GM19438 (cell line): ENCODE results near the gene JADE3.
A peak's percentile ranks its signal among the peaks of the same experiment; 100 is the strongest.

Experiments
- ATAC-seq: cut with Tn5 transposase; IDR thresholded peaks from one replicate; pipeline ENCODE4 v1.9.1; 2021; ENCODE audit warnings: low read depth; ENCODE audit not compliant: unreplicated experiment

Gene JADE3

GRCh38 chrX:46912098-46912602, at the start of gene JADE3:
Gene JADE3, plus strand, starts transcription at chrX:46912421. Its CDS starts 72,474 bp downstream, at chrX:46984895.
- ATAC-seq = no peak

DNA sequence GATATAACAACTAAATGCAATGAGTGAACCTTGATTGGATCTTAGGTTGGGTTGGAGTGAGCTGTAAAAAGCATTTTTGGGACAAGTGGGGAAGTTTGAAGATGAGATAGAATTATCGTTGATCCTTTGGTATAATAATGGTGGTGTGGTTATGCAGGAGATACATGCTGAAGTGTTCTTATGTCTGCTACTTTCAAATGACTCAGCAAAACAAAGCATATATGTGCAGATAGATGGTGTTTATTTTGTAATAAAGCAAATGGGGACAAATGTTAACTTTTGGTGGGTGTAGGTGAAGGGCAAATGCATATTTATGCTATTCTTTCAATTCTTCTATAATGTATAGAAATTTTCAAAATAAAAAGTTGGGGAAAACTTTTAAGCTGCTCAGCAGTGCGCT, 49.1 kb upstream of the JADE3 start:
- no peak for ATAC-seq

- no peak for ATAC-seq
Measured at GRCh38 chrX:46864606-46865005, 47.6 kb upstream of the JADE3 start.

GRCh38 chrX:46865281-46865680, 46.9 kb upstream of the JADE3 start:
- no peak for ATAC-seq

- no peak for ATAC-seq
Measured at GRCh38 chrX:46866726-46867125, 45.5 kb upstream of the JADE3 start.

DNA sequence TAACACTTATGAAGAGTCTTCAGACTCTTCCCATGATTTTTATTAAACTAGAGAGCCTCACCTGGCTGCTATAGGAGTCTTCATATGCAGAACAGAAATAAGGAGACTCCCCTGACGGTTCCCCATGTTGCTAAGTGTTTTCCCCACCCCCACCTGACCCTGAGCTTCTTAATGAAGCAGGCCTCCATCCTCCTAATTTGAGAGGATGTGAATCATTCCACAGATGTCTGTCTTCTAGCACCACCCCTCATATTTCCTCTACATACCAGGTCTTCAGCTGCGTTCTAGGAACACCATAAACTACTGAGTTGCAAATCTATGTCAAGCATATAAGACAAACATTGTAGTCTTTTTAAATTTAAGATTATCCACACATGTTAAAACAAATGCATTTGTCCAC, 38.5 kb upstream of the JADE3 start:
- ATAC-seq = no peak

GRCh38 chrX:46876901-46877300, 35.3 kb upstream of the JADE3 start:
- ATAC-seq = no peak

- no peak for ATAC-seq
Measured at GRCh38 chrX:46882266-46882665, 30.0 kb upstream of the JADE3 start.

GRCh38 chrX:46884799-46885198, 27.4 kb upstream of the JADE3 start:
- no peak for ATAC-seq

DNA sequence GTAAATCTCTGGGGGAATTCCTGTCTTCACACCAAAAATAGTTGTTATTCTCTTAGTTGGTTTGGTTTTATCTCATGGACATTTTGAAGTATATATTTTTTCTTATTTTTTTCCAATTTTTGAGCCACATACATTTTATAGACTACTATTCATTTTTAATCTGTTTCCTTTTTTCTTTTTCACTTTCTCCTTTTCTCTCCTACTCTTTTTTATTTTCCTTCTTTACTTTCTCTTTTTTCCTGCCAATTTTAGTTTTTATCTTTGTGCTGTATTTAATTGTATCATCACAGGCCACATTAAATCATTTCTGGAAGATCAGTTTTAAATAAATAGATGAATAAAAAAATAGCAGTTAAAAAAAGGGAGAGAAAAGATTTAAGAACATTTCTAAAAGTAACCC, 14.0 kb upstream of the JADE3 start:
- ATAC-seq = no peak

GRCh38 chrX:46903458-46904242, 8.6 kb upstream of the JADE3 start:
- peak; percentile 87 for ATAC-seq

- ATAC-seq = no peak
Measured at GRCh38 chrX:46904626-46905025, 7.6 kb upstream of the JADE3 start.

DNA sequence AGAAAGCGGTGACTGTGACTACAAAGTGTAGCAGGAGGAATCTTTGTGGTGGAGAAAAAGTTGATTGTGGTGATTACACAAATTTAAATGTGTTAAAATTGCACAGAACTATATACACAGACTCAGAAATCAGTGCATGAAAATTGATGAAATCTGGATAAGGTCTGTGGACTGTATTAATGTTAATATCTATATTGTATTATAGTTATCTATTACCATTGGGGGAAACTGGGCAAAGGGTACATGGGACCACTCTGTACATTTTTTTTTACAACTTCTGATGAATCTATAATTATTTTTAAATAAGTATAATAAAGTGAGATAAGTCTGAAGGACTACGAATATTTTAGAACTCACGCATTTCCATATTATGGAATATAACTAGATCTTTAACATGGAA, 1.8 kb upstream of the JADE3 start:
- no peak for ATAC-seq

- no peak for ATAC-seq
Measured at GRCh38 chrX:46912603-46913491, 626 bp downstream of the JADE3 start.

DNA sequence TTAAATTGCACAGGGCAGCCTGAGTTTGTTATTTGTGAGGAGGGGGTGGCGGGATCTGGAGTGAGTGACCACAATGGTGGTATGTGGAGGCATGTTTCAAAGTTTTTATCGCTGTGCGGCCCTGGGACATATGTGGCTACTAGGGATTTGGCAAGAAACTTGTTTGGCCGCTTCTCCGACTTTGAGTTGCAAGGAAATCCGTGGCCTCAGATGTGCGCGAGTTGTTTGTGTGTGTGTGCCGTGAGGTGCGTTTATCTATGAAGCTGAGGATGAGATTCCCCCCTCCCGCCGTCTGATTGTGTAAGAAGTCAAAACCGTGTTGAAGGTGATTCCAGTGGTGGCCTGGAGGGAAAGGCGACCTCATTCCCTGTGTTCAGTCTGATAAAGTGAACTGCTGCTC, 1.4 kb downstream of the JADE3 start:
- ATAC-seq = no peak

DNA sequence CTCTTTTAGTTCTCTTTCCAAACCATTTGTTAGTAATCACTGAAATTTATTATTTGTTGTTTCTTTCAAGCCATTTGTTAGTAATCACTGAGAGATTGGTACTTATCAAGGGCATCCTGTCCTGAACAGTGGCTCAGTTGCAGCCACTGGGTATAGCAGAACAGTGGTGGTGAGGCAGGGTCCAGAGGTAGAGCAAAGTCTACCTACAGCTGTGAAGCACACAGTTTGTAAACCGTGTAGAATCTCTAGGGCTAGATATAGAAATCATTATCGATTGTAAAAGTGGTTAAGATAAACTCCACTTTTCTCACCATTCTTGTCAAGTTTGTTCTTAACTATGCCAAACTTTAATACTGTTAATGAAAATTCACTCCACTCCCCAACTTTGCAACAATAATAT, 4.1 kb downstream of the JADE3 start:
- ATAC-seq = no peak

GRCh38 chrX:46917622-46918021, 5.4 kb downstream of the JADE3 start:
- ATAC-seq = no peak

GRCh38 chrX:46918434-46918833, 6.2 kb downstream of the JADE3 start:
- ATAC-seq = no peak

DNA sequence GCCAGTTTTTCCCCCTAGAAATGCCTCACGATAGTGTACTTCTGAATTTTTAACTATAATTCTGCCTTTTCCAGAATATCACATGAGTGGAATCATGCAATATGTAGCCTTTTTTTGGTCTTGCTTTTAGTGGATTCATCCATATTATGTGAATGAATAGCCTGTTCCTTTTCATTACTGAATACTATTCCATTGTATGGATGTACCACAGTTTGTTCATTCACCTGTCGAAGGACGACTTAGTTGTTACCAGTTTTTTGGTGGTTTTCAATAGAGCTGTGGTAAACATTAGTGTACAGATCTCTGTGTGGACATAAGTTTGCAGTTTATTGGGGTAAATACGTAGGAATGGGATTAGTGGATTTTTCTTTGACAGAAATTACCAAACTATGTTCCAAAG, 8.0 kb downstream of the JADE3 start:
- ATAC-seq = no peak

DNA sequence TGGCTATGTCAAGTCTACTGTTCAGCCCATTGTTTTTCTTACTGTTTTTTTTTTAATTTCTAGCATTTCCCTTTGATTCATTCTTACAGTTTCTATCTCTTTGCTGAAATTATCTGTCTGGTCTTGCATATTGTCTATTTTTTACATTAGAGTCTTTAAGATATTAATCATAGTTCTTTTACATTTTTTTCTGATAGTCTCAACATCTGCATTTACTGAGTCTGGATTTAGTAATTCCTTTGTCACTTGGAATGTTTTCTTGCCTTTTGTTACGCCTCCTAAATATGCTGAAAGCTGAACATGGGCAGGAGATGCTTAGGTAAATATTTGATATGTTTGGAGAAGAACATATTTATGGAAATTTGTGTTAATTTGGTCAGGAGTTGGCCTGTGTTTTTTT, 10.4 kb downstream of the JADE3 start:
- ATAC-seq = no peak

- no peak for ATAC-seq
Measured at GRCh38 chrX:46927718-46928117, 15.5 kb downstream of the JADE3 start.
